ENCODE results near the gene AK1. TPM values are rescaled to one million over a fixed set of nuclear protein-coding genes. Genes with fewer than 3 reads are reported as not detected.

Gene AK1
- total RNA-seq, 1 experiment from 2014 or later, result 61.1 TPM

DNA sequence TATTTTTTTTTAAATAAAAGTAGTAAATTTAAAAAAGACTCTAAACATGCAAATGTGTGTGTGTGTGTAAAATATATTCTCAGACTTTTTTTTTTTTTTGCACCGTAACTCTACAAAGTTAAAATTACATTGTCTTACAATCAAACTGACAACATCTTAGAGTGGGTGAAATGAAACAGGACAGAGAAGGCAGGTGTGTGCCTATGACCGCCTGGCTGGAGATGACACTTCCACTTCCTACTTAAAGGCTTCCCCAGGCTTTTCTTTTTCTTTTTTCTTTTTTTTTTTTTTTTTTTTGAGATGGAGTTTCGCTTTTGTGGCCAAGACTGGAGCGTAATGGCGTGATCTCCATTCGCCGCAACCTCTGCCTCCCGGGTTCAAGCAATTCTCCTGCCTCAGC, 2.7 kb upstream of the AK1 start:
- Histone ChIP-seq H3K4me3 (replicated peaks in 1 of 2; ENCODE audit: low read depth in 1 of 2, low read length in 2 of 2) (no peak overlapping the region), H3K79me2 (ENCODE audit: insufficient read depth, low read length) (no peaks in the 10 kb centered on the region; the same call in 1 of the 2 replicates), H3K27ac (ENCODE audit: low read depth, low read length) (no peak overlapping the region), H4K20me1 (ENCODE audit: insufficient read depth) (no peaks in the 10 kb centered on the region), H3K4me1 (ENCODE audit: control insufficient read depth in 1 of 2, insufficient read depth in 2 of 2, low read length in 2 of 2) (peaks cover 22 to 52% of the 10 kb centered on the region in 2 experiments), H3K9me3 (ENCODE audit: control insufficient read depth in 1 of 2, insufficient read depth in 1 of 2, low read depth in 1 of 2, low read length in 2 of 2) (no peaks in the 10 kb centered on the region), H3K36me3 (ENCODE audit: control insufficient read depth in 1 of 2, insufficient read depth in 2 of 2, low read length in 2 of 2) (no peaks in the 10 kb centered on the region), H3K27me3 (ENCODE audit: insufficient read depth, low read length) (no peaks in the 10 kb centered on the region), H3K9me2 (ENCODE audit: insufficient read depth) (no peaks in the 10 kb centered on the region), H3K9ac (ENCODE audit: low read length) (no peak overlapping the region), H3K4me2 (ENCODE audit: low read length) (no peak overlapping the region), H2AFZ (ENCODE audit: low read depth, low read length, poor library complexity, severe bottlenecking) (no peak overlapping the region)
- no TSS peak for BruUV-seq (replicated peaks)
- ChIA-PET CTCF (no interaction called here), RAD21 (ENCODE audit: low non-redundant PET in 1 of 2, low total read pairs in 2 of 2, uncharacterized antibody in 2 of 2, unreplicated experiment in 2 of 2) (no interaction called here), POLR2A (no interaction called here)
- TF ChIP-seq ZFX (IDR thresholded peaks at IDR 0.05) (no peak), CBX3 (IDR thresholded peaks at IDR 0.05; ENCODE audit: low read depth) (no peak), EZH2phosphoT487 (IDR thresholded peaks at IDR 0.05; ENCODE audit: borderline replicate concordance) (no peak), POLR2AphosphoS5 (IDR thresholded peaks at IDR 0.05; ENCODE audit: low read depth, low read length) (no peak), EZH2 (IDR thresholded peaks at IDR 0.05) (no peak), ELF1 (IDR thresholded peaks at IDR 0.05; ENCODE audit: borderline replicate concordance, low read depth) (no peak), EGR1 (IDR thresholded peaks at IDR 0.05; ENCODE audit: low read depth) (no peak), CTCF (IDR thresholded peaks at IDR 0.05 in 2 of 3, conservative IDR thresholded peaks at IDR 0.05 in 1 of 3; ENCODE audit: borderline replicate concordance in 1 of 3, insufficient read depth in 1 of 3, low read depth in 2 of 3, low read length in 2 of 3) (no peak), JUND (IDR thresholded peaks at IDR 0.05) (no peak), CEBPB (IDR thresholded peaks at IDR 0.05; ENCODE audit: low read depth) (no peak), FOSL1 (IDR thresholded peaks at IDR 0.05; ENCODE audit: low read depth) (no peak), MAX (IDR thresholded peaks at IDR 0.05) (no peak)
- TF ChIP-seq, protein P1, sequence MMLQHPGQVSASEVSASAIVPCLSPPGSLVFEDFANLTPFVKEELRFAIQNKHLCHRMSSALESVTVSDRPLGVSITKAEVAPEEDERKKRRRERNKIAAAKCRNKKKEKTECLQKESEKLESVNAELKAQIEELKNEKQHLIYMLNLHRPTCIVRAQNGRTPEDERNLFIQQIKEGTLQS (IDR thresholded peaks at IDR 0.05), result no peak
- DNase-seq (ENCODE audit: low read depth, low spot score) (no peak), ATAC-seq (no peak)
- intact Hi-C loops (cut with micrococcal nuclease), result no loop called here
